Activated CD8-positive, alpha-beta memory T cell treated with anti-CD3 and anti-CD28 coated beads for 36 hours (primary cell): ENCODE results near the gene ZNF524. TPM values are rescaled to one million over a fixed set of nuclear protein-coding genes. Genes with fewer than 3 reads are reported as not detected.

ENCODE experiments used
- CTCF ChIA-PET: fragments of 350-600 bp; sonication (Branson Sonifier 250); formaldehyde crosslinking; loops from one replicate; lab custom pipeline; 2021; ENCODE audit warnings: antibody characterized with exemption; lab: Charles Lee
- POLR2A ChIA-PET: fragments of 350-600 bp; sonication (Branson Sonifier 250); formaldehyde crosslinking; loops from one replicate; lab custom pipeline; 2021; ENCODE audit warnings: antibody characterized with exemption; lab: Charles Lee
- total RNA-seq, 2 experiments: library from RNA; stranded (reverse); gene quantifications; one replicate each; pipeline ENCODE4 v1.2.3, GENCODE V29; 2021

The ZNF524 gene
- total RNA-seq, 2 experiments from 2014 or later: 11.9 to 13.2 TPM

DNA sequence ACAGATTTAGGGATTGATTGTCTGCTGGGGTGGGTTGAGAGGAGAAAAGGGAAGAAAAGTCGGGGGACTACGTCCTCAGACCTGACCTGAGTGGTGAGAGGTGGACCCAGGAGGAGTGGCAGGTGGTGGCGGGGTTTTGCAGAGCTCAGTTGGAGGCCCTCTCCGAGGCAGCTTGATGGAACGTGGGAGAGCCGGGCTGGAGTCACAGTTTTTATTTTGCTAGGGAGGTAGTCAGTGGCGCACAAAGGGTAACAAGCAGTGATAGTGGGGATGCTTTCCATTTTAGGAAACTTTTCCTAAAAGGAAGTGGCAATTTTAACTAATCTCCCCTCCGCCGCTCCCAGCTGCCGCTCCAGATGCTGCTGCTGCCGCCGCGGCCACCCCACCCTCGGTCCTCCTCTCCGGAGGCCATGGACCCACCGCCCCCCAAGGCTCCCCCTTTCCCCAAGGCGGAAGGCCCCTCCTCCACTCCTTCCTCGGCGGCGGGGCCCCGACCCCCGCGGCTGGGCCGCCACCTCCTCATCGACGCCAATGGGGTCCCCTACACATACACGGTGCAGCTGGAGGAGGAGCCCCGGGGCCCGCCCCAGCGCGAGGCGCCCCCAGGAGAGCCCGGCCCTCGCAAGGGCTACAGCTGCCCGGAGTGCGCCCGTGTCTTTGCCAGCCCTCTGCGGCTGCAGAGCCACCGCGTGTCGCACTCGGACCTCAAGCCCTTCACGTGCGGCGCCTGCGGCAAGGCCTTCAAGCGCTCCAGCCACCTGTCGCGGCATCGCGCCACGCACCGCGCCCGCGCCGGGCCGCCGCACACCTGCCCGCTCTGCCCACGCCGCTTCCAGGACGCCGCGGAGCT, 42.3 kb downstream of the ZNF524 start:
- ChIA-PET CTCF (interaction anchor here (0.9 to 4.1 kb wide), 8 partner anchors 9 to 139 kb away, joined by 3 to 26 read pairs (median 4); partner anchors contain the start of genes U2AF2 and ZNF865), POLR2A (interaction anchor here (1.0 to 1.5 kb wide), 7 partner anchors 12 to 386 kb away, joined by 3 to 5 read pairs (median 4); partner anchors contain the start of genes FIZ1, U2AF2, ZNF524 and ZNF784)

DNA sequence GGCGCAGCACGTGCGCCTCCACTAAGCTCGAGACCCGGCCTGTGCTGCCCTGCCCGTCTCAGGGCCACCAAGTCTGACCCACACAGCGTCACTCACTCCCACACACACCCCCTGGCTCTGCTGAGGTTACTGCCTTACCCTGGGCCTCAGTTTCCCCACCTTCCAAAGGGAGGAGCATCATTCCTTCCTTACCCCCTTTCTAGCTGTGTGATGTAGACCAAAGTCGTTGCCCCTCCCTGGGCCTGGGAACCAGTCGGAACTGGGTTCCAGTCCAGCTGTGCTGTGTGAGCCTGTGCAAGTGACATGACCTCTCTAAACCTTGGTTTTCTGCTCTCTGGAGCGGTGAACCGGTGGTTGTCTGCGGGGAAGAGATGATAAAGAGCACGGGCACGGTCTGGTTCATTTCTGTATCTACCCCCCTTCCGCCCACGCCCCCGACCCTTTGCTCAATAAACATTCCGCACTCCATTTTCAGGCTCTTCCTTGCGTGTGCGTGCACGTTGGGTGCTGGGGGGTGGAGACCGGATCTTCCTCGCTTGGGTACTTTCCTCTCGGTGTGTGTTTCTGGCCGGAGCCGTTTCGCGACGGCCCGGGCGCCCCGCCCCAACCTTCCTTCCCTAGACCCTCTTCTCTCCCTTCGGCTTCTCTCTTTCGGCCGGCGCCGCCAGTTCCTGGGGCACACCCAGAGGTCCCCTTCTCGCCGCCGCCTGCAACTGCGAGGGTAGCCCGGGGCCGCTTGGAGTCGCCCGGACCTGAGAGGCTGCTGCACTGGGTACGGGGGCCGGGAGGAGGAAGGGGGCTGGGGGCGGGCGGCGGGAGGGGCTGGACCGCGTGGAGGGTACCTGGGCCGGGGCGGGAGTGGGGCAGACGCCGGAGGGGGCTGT, 43.2 kb downstream of the ZNF524 start, which contains the start of gene ZNF581:
Gene ZNF581 (plus strand): TSS at position 647 of the 884 bp plus-strand sequence. CDS start 923 bp downstream, outside the sequence.
- ChIA-PET POLR2A (interaction anchor here (1.0 to 1.5 kb wide), 7 partner anchors 12 to 387 kb away, joined by 3 to 5 read pairs (median 4); partner anchors contain the start of genes FIZ1, U2AF2, ZNF524 and ZNF784), CTCF (interaction anchor here (0.9 to 4.1 kb wide), 8 partner anchors 9 to 140 kb away, joined by 3 to 26 read pairs (median 4); partner anchors contain the start of genes U2AF2 and ZNF865)

DNA sequence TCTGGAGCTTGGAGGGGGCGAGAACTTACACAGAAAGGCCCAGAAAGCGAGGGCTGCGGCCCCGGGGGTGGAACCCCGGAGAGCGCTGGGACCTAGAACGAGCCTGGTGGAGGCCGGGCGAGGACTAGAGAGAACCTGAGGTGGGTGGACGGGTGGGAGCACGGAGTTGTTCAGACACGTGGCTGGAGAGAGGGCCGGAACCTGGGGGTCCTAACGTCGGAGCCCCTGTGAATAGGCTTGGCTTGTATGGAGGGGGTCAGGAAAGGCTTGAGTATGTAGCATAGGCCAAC, 43.7 kb downstream of the ZNF524 start:
- ChIA-PET CTCF (interaction anchor here (1.2 to 4.1 kb wide), 3 partner anchors 9 to 11 kb away, joined by 4 to 26 read pairs (median 4); partner anchors contain the start of gene U2AF2), POLR2A (interaction anchor here (1.0 to 1.5 kb wide), 2 partner anchors 17 to 31 kb away, joined by 3 read pairs; no protein-coding TSS in a partner anchor)

DNA sequence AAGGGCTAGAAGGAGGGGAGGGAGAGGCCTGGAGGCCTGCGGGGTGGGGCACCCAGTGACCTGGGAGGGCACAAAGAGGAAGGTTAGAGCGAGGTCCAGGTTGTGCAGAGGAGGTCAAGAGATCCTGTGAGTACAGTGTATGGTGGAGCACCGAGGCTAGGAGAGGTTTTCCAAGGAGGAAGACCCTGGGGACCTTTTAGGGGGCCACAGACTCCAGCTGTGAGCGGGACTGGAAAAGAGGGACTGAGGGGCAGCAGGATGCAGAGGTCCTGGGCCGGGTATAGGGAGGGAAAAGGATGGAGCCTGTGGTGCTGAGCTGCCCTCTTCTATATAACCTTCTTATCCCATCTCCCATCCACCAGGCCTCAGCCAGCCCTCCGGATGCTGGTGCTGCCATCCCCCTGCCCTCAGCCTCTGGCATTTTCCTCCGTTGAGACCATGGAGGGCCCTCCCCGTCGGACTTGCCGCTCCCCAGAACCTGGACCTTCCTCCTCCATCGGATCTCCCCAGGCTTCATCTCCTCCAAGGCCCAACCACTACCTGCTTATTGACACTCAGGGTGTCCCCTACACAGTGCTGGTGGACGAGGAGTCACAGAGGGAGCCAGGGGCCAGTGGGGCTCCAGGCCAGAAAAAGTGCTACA, 44.2 kb downstream of the ZNF524 start:
- ChIA-PET CTCF (interaction anchor here (0.6 to 4.1 kb wide), 4 partner anchors 8 to 20 kb away, joined by 3 to 26 read pairs (median 4); partner anchors contain the start of genes U2AF2 and ZNF784), POLR2A (no interaction called here)

DNA sequence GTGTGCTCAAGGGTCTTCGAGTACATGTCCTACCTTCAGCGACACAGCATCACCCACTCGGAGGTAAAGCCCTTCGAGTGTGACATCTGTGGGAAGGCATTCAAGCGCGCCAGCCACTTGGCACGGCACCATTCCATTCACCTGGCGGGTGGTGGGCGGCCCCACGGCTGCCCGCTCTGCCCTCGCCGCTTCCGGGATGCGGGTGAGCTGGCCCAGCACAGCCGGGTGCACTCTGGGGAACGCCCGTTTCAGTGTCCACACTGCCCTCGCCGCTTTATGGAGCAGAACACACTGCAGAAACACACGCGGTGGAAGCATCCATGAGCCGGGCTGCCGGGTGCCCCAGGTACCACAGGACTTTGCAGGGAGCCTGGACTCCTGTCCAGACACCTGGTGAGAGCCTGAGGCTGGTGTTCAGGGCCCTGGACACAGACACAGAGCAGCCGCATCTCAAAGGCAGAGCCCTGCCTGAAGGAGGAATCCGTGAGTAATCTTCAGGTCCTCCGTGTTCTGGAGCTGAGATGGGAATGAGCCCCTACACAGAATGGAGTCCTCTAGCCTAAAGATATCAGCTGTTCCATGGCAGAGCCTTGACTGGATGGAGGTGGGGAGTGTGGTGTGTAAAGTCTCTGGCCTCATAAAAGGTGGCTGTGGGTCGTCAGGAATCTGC, 44.9 kb downstream of the ZNF524 start:
- ChIA-PET POLR2A (interaction anchor here (1.3 kb wide), 1 partner anchor 9 kb away, joined by 3 read pairs; no protein-coding TSS in a partner anchor), CTCF (interaction anchor here (0.6 to 4.1 kb wide), 4 partner anchors 8 to 21 kb away, joined by 3 to 26 read pairs (median 4); partner anchors contain the start of genes U2AF2 and ZNF784)

DNA sequence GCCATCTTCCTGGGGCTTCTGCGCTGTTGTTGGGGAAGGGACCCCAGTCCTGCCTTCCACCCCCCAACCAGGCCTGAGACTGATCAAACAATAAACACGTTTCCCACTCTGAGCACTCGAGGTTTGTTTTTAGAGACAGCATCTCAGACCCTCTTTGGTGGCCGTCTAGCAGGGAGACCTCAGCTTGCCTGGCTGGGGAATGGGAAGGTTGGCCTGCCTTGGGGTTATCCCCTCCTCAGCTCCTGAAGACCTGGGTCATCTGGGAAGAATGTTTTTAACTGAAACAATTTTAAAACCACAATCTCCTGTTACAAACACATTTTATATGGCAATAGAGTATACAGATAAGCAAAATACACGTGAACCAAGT, 45.4 kb downstream of the ZNF524 start:
- POLR2A ChIA-PET: interaction anchor here (0.6 to 1.3 kb wide), 2 partner anchors 9 to 21 kb away, joined by 3 to 6 read pairs; no protein-coding TSS in a partner anchor
- CTCF ChIA-PET: interaction anchor here (4.1 kb wide), 1 partner anchor 7 kb away, joined by 26 read pairs; no protein-coding TSS in a partner anchor

DNA sequence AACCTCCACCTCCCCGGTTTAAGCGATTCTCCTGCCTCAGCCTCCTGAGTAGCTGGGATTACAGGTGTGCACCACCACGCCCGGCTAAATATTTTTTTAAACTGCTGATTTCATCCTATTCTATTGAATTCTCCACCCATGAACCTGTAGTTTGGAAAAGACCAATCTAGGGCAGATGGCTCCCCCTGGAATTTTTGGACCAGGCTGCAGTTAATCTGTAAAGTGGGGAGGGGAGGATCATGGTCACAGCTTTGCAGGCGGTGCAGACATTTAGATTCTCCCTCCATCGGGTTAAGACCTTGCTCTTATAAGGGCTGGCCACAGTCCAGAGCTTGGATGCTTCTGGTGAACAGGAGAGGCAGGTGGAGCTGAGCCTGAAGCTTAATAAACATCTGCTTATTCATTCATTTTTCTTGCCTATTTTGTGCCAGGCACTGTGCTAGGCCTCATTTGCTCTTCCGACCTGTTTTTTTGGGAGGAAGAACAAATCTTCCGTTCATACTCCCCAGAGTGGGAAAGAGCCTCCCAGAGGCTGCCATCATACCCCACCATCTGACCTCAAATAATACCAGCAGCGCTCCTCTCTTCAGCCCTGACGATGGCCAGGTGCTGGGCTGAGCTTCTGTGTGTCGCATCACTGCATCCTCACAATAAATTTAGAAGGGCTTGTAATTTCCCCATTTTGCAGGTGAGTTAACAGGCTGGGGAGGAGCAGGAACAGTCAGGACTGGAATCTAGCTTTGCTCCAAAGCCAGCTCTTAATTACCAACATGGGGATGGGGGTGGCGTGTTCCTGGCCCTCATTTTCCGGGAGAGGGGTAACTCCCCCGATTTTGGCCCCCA, 47.0 kb downstream of the ZNF524 start:
- ChIA-PET CTCF (interaction anchor here (0.7 to 2.2 kb wide), 7 partner anchors 8 to 308 kb away, joined by 3 to 8 read pairs (median 4); no protein-coding TSS in a partner anchor), POLR2A (interaction anchor here (0.9 to 1.1 kb wide), 3 partner anchors 12 to 48 kb away, joined by 3 to 5 read pairs (median 4); partner anchors contain the start of gene FIZ1)

DNA sequence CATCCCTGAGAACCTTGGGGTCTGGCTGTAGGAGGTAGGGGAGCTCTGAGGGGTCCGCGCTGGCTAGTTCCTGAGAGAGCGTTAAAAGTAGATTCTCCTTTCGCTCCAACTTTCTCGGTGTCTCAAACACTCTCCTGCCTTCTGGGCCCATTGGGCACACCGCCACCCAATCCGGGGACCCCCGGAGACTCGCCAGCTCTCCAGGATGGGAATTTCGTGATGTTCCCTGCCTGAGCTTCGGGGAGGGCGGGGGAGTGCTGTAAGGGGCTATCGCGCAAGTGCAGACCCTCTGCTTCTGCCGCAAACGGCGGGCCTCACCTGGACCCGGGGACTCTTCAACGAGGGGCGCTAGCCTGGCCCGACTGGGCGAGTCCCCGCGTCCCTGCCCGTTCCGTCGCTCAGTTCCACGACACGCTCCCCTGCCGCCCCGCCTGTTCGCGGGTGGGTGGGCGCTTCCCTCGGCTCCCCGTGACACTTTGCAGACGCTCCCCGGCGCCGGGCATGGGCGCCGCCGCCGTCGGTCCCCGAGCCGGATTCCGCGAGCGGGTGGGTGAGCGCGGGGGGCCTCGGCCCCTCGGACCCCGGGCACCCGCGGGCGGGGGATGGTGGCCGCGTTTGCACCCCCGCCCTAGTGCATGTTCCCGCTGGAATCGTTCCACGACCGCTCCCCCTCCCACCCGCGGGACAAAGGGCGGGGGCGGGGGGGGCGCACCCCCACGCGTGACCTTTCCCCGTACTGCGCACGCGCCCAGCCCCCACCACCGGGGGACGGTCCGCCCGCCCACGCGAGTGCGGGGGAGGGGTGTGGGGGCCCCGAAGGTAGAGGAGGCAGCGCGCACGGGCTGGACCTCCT, 47.9 kb downstream of the ZNF524 start, which contains the start of gene CCDC106:
Gene CCDC106 (plus strand): TSS at position 481 of the 853 bp plus-strand sequence. CDS start 835 bp downstream, outside the sequence.
- ChIA-PET CTCF (interaction anchor here (0.8 to 2.2 kb wide), 6 partner anchors 9 to 309 kb away, joined by 3 to 8 read pairs (median 4); no protein-coding TSS in a partner anchor), POLR2A (interaction anchor here (0.9 to 1.1 kb wide), 3 partner anchors 13 to 49 kb away, joined by 3 to 5 read pairs (median 4); partner anchors contain the start of gene FIZ1)

DNA sequence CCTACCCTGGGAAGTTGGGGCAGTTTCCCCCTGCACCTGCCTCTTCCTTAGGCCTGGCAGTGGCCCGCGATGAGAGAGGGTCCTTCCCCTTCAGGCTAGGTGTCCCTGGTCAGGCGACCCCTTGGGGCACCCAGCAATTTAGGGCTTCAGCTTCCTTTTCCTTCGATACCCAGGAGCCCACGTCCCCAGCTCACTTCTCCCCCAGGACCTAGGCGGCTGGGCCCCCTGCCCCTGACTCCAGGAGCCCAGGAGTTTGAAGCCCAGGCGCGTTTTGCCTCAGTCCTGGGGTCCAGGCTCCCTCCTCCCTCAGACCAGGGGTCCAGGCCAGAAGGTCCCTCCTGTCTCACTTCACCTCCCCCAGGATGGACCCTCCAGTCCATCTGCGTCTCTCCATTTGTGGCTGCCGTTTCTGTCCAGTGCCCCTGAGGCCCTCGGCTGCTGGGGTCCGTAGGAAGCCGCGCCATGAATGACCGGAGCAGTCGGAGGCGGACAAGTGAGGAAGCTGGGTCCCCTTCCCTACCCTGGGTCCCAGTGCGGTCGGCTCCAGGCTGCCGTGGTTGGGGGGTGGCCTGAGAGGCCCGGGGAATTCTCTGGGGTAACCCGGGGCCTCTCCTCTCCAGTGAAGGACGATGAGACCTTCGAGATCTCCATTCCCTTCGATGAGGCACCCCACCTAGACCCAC, 48.6 kb downstream of the ZNF524 start:
- CTCF ChIA-PET: interaction anchor here (1.2 to 2.2 kb wide), 2 partner anchors 11 to 42 kb away, joined by 4 to 7 read pairs; no protein-coding TSS in a partner anchor
- POLR2A ChIA-PET: no interaction called here

DNA sequence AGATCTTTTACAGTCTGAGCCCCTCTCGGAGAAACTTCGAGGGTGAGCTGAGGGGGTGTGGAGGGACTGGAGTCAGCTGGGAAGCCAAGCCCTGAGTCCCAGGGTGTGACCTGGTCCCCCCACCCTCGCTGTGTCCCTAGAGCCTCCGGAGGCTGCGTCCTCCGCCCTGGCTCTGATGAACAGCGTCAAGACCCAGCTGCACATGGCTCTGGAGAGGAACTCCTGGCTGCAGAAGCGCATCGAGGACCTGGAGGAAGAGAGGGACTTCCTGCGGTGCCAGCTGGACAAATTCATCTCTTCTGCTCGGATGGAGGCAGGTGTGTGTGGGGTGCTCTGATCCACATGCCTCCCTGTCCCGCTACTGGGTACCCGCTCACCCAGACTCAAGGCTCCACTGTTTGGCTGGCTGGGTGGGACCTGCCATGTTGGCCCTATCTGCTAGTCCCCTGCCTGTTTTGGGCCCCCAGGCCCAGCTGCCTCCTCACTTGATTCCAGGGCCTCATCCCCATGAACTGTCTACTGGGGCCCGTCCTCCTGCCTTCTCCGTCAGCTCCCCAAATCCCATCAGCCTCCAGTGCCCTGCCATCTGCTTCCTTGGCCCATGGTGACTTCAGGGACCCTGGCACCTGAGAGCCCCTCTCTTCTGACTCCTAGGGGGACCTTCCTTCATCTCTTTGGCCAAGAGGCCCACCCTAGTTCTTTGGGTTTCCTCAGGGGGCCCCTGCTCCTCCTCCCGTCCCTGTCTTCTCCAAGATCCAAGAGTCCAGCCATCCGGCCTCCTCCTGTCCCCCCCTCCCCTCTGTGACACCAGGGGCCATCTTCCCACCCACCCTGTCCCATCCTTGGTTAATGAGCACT, 49.4 kb downstream of the ZNF524 start:
- ChIA-PET POLR2A (no interaction called here), CTCF (interaction anchor here (1.0 kb wide), 1 partner anchor 10 kb away, joined by 3 read pairs; no protein-coding TSS in a partner anchor)

DNA sequence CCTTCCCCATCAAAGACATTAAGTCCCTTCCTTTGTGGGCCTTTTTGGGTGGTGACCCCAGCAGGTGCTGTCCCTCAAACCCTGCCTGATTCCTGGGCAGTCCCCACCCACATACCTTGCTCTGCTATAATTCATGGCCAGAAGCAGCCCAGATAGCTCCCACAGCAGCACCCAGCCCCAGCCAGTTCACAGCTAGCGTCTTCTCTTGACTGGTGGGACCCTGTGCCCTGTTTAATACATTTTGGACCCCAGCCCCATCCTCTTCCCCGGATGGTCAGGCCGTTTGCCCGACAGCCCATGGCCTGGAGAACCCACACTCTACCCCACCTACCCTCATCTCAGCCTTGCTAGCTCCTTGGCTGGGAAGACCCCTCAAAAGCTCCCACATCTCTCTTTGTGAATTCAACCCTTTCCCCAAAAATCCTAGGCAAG, 50.1 kb downstream of the ZNF524 start:
- ChIA-PET CTCF (interaction anchor here (1.0 kb wide), 1 partner anchor 11 kb away, joined by 3 read pairs; no protein-coding TSS in a partner anchor), POLR2A (no interaction called here)

DNA sequence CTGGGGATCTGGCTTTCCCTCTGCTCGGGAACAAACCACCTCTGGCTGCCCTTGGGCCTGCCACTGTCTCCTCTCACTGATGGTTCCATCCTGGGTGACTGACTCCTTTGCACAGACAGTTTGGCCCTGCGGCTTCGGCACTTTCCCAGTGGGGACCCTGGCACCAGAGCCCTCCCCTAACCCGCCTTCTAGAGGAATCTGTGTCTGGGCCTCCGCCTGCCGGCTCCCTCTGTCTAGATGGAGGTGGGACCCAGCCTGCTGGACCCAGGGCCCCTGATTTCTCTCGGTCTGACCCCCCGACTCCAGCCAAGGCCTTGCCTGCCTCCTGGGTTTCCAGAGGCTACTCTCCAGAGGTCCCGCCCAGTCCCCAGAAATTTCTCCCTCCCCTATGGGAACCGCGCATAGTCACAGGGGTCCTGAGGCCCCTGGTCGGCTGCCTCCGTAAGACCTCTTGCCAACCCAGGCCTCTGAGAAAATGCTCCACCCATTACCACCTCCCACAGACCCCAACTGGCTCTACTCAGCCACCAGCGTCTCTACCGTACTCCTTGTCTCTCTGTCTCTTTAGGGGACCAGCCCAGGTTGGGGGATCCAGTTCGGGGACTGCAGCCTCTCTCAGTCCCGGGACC, 50.6 kb downstream of the ZNF524 start:
- CTCF ChIA-PET: interaction anchor here (1.0 kb wide), 1 partner anchor 12 kb away, joined by 3 read pairs; no protein-coding TSS in a partner anchor
- POLR2A ChIA-PET: no interaction called here

DNA sequence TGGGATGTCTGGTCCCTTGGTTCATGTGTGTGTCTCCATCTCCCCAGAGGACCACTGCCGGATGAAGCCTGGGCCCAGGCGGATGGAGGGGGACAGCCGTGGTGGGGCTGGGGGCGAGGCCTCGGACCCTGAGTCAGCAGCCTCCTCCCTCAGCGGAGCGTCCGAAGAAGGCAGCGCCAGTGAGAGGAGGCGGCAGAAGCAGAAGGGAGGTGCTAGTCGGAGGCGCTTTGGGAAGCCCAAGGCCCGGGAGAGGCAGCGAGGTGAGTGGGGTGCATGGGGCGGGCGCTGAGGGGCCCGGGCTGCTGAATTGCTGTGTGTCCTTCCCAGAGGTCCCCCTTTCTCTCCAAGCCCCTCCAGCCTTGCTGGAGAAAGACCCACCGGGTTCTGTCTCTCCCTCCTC, 51.1 kb downstream of the ZNF524 start:
- ChIA-PET CTCF (no interaction called here), POLR2A (no interaction called here)
